H1 (cell line): ENCODE results near the gene FGF11. TPM values are rescaled to one million over a fixed set of nuclear protein-coding genes. Genes with fewer than 3 reads are reported as not detected.

Experiments used
- CTCF ChIA-PET: fragments of 300-600 bp; sonication (Branson Sonifier 250); formaldehyde crosslinking; loops from one replicate; lab custom pipeline; 2021; ENCODE audit not compliant: partially characterized antibody; lab: Charles Lee
- POLR2A ChIA-PET: fragments of 300-600 bp; sonication (Branson Sonifier 250); formaldehyde crosslinking; loops from one replicate; lab custom pipeline; 2021; ENCODE audit warnings: inconsistent platforms; ENCODE audit not compliant: partially characterized antibody; lab: Charles Lee
- DNase-seq, 2 experiments: peaks; one replicate each; pipeline versions ENCODE4 v3.0.0 to v3.0.0-alpha.2; 2010 to 2022; ENCODE audit warnings: low spot score in 2 of 2, low read depth in 1 of 2, mixed read lengths in 1 of 2
- FAIRE-seq: peaks from 2 replicates; lab custom pipeline; 2011; peaks lifted over from hg19 to GRCh38; lab: Jason Lieb, UNC
- H2AFZ ChIP-seq: 2 replicates; pipeline ENCODE4 v1.8.1; 2012; ENCODE audit warnings: low read length, inconsistent platforms
- H2AK5ac ChIP-seq: 2 replicates; pipeline ENCODE4 v1.6.1; 2013; ENCODE audit warnings: low read depth, low read length
- H2BK120ac ChIP-seq: replicated peaks from 2 replicates; pipeline ENCODE3; 2013; ENCODE audit warnings: low read depth, low read length, inconsistent platforms
- H2BK12ac ChIP-seq: 2 replicates; pipeline ENCODE4 v1.6.1; 2013; ENCODE audit warnings: low read depth, low read length
- H2BK15ac ChIP-seq: 2 replicates; pipeline ENCODE4 v1.6.1; 2013; ENCODE audit warnings: low read length
- H2BK20ac ChIP-seq: 2 replicates; pipeline ENCODE4 v1.6.1; 2013; ENCODE audit warnings: low read length
- H2BK5ac ChIP-seq: 2 replicates; pipeline ENCODE4 v1.6.1; 2013; ENCODE audit warnings: low read depth, low read length
- H3K14ac ChIP-seq: 2 replicates; pipeline ENCODE4 v1.6.1; 2013; ENCODE audit warnings: inconsistent platforms; ENCODE audit not compliant: insufficient read length
- H3K18ac ChIP-seq: 2 replicates; pipeline ENCODE4 v1.6.1; 2013; ENCODE audit warnings: low read length; ENCODE audit errors: extremely low read depth
- H3K23ac ChIP-seq: 2 replicates; pipeline ENCODE4 v1.6.1; 2013; ENCODE audit warnings: inconsistent platforms; ENCODE audit not compliant: insufficient read length
- H3K23me2 ChIP-seq: 2 replicates; pipeline ENCODE4 v1.6.1; 2013; ENCODE audit warnings: low read depth, low read length
- H3K27ac ChIP-seq: 2 replicates; pipeline ENCODE4 v1.6.1; 2011; ENCODE audit warnings: low read depth, low read length, inconsistent platforms
- H3K27me3 ChIP-seq, 4 experiments: replicated peaks in 1 of 4; 1 replicate in 1 of 4; 2 replicates in 3 of 4; pipeline versions ENCODE4 v1.6.1 to v1.8.1; 2011 to 2013; ENCODE audit warnings: low read length in 3 of 4, mild to moderate bottlenecking in 3 of 4, inconsistent platforms in 2 of 4, mixed read lengths in 2 of 4, moderate library complexity in 1 of 4; ENCODE audit not compliant: control insufficient read depth in 3 of 4, insufficient read depth in 3 of 4; ENCODE audit errors: extremely low read depth in 1 of 4
- H3K36me3 ChIP-seq, 4 experiments: 2 replicates each; pipeline versions ENCODE4 v1.6.1 to v1.8.1; 2011 to 2013; ENCODE audit warnings: mild to moderate bottlenecking in 4 of 4, low read length in 3 of 4, moderate library complexity in 2 of 4, control low read depth in 1 of 4, inconsistent platforms in 1 of 4; ENCODE audit not compliant: insufficient read depth in 4 of 4, control insufficient read depth in 2 of 4
- H3K4ac ChIP-seq: replicated peaks from 2 replicates; pipeline ENCODE3; 2013; ENCODE audit warnings: low read length, low read depth, mixed read lengths, inconsistent platforms; ENCODE audit not compliant: insufficient read length
- H3K4me1 ChIP-seq, 4 experiments: replicated peaks in 1 of 4; 1 replicate in 1 of 4; 2 replicates in 3 of 4; pipeline versions ENCODE4 v1.6.1 to v1.8.1; 2011 to 2013; ENCODE audit warnings: low read length in 3 of 4, inconsistent platforms in 2 of 4, mixed read lengths in 1 of 4; ENCODE audit not compliant: insufficient read depth in 4 of 4, control insufficient read depth in 3 of 4
- H3K4me2 ChIP-seq, 2 experiments: 2 replicates each; pipeline versions ENCODE4 v1.6.1 to v1.8.1; 2011 to 2013; ENCODE audit warnings: low read depth in 2 of 2, low read length in 2 of 2, control low read depth in 1 of 2, inconsistent platforms in 1 of 2, mild to moderate bottlenecking in 1 of 2; ENCODE audit not compliant: insufficient read depth in 1 of 2
- H3K4me3 ChIP-seq, 4 experiments: fragments of 200-600, 300-600 bp in 1 of 4; sonication (generic), shearing (Covaris generic), sonication (Bioruptor Twin) in 1 of 4; 2 replicates each; pipeline versions ENCODE4 v1.5.1 to v1.8.1; 2011 to 2016; ENCODE audit warnings: low read length in 4 of 4, low read depth in 3 of 4, control low read depth in 2 of 4, inconsistent platforms in 2 of 4, mild to moderate bottlenecking in 2 of 4, mixed read lengths in 1 of 4, moderate library complexity in 1 of 4; ENCODE audit not compliant: insufficient read depth in 2 of 4; ENCODE audit errors: extremely low read depth in 1 of 4
- H3K56ac ChIP-seq: replicated peaks from 2 replicates; pipeline ENCODE3; 2013; ENCODE audit warnings: low read depth, mild to moderate bottlenecking, mixed read lengths, low read length, inconsistent platforms; ENCODE audit not compliant: insufficient read length
- H3K79me1 ChIP-seq: 2 replicates; pipeline ENCODE4 v1.6.1; 2013; ENCODE audit warnings: low read depth, low read length, control low read depth
- H3K79me2 ChIP-seq, 2 experiments: 2 replicates each; pipeline versions ENCODE4 v1.6.1 to v1.8.1; 2012 to 2013; ENCODE audit warnings: low read length in 2 of 2, mild to moderate bottlenecking in 2 of 2, inconsistent platforms in 1 of 2; ENCODE audit not compliant: insufficient read depth in 2 of 2, control insufficient read depth in 1 of 2
- H3K9ac ChIP-seq, 4 experiments: replicated peaks in 1 of 4; 1 replicate in 1 of 4; 2 replicates in 3 of 4; pipeline versions ENCODE4 v1.6.1 to v1.8.1; 2011 to 2013; ENCODE audit warnings: low read depth in 3 of 4, low read length in 3 of 4, control low read depth in 2 of 4, mild to moderate bottlenecking in 2 of 4, moderate library complexity in 2 of 4, inconsistent platforms in 1 of 4; ENCODE audit errors: extremely low read depth in 1 of 4
- H3K9me3 ChIP-seq, 2 experiments: 2 replicates each; pipeline versions ENCODE4 v1.6.1 to v1.8.1; 2012 to 2013; ENCODE audit warnings: mild to moderate bottlenecking in 2 of 2, moderate library complexity in 2 of 2, control low read depth in 1 of 2, inconsistent platforms in 1 of 2, low read depth in 1 of 2, low read length in 1 of 2, mixed read lengths in 1 of 2; ENCODE audit not compliant: insufficient read depth in 2 of 2
- H4K20me1 ChIP-seq, 2 experiments: replicated peaks in 1 of 2; 2 replicates each; pipeline versions ENCODE3 to v1.8.1; 2011 to 2013; ENCODE audit warnings: inconsistent platforms in 2 of 2, low read length in 2 of 2, mild to moderate bottlenecking in 1 of 2; ENCODE audit not compliant: insufficient read depth in 2 of 2, control insufficient read depth in 1 of 2
- H4K5ac ChIP-seq: 2 replicates; pipeline ENCODE4 v1.6.1; 2013; ENCODE audit warnings: low read length, low read depth, mixed read lengths, inconsistent platforms; ENCODE audit not compliant: insufficient read length
- H4K8ac ChIP-seq: 2 replicates; pipeline ENCODE4 v1.8.0; 2013; ENCODE audit warnings: mild to moderate bottlenecking, moderate library complexity, low read length, inconsistent platforms; ENCODE audit not compliant: insufficient read depth; ENCODE audit errors: extremely low read depth
- H4K91ac ChIP-seq: replicated peaks from 2 replicates; pipeline ENCODE3; 2013; ENCODE audit warnings: low read length, mixed read lengths, inconsistent platforms; ENCODE audit not compliant: insufficient read length
- BRCA1 ChIP-seq: IDR thresholded peaks from 2 replicates; pipeline ENCODE4 v1.6.1; 2012; ENCODE audit warnings: low read depth, low read length, improper control_type of control experiment
- POLR2AphosphoS5 ChIP-seq: IDR thresholded peaks from 2 replicates; pipeline ENCODE4 v1.6.1; 2011; ENCODE audit warnings: low read depth, low read length
- WGBS, 2 experiments: shearing (Covaris generic) in 1 of 2; methylation state at CpG; one replicate each; pipeline versions ENCODE4 v1.1.6 to v1.1.7; 2013 to 2015; ENCODE audit warnings: low lambda C conversion rate in 2 of 2, mixed read lengths in 2 of 2, inconsistent platforms in 1 of 2, low coverage in 1 of 2, missing lambda C conversion rate in 1 of 2; ENCODE audit not compliant: insufficient replicate concordance in 2 of 2, insufficient coverage in 1 of 2, insufficient read length in 1 of 2; ENCODE audit errors: extremely low coverage in 1 of 2, missing lambda C conversion rate in 1 of 2; 5-methylcytosine and 5-hydroxymethylcytosine counted together
- polyA plus RNA-seq, 7 experiments: library from polyadenylated mRNA; depleted of rRNA in 3 of 7; stranded (reverse) in 5 of 7; unstranded in 2 of 7; fragments of >200 nt in 5 of 7; fragments of 200-250 nt in 2 of 7; gene quantifications; 1 replicate in 5 of 7; 2 replicates in 1 of 7; 4 replicates in 1 of 7; pipeline versions ENCODE4 v1.2.1 to v1.2.3, GENCODE V29; 2011 to 2013; ENCODE audit warnings: missing spikeins in 2 of 7, mixed read lengths in 2 of 7
- total RNA-seq: library from RNA; stranded (reverse); fragmentation: NEBNext Ultra II Directional; extraction: Animal tissue kit (Norgen Biotek cat#: 25700); gene quantifications from 2 replicates; pipeline ENCODE4 v1.2.1, GENCODE V29; 2021

FGF11 gene
- total and polyA plus RNA-seq, 2 of the 8 experiments (the other 6 are each of a cell fraction or from before 2014, with no cell fraction given) = 11.8 to 26.1 TPM

- Histone ChIP-seq H3K27ac (no peak overlapping the region), H3K36me3 (0 out of 8 replicates have a peak, but pooled peaks cover 0 to 6% (median 0%) of the 10 kb centered on the region in 4 experiments), H3K9me3 (no peaks in the 10 kb centered on the region), H3K79me1 (peaks cover 11% of the 10 kb centered on the region), H3K23ac (no peak overlapping the region), H3K4ac (no peak overlapping the region), H2AK5ac (no peak overlapping the region), H3K4me1 (peaks cover 0 to 14% (median 7%) of the 10 kb centered on the region in 4 experiments; a peak in 6 of 7 replicates), H4K91ac (no peak overlapping the region), H2BK120ac (no peak overlapping the region), H3K9ac (no peak overlapping the region), H4K8ac (no peak overlapping the region), H3K18ac (no peak overlapping the region), H2BK20ac (no peak overlapping the region), H3K79me2 (peaks cover 43 to 63% of the 10 kb centered on the region in 2 experiments), H2AFZ (no peak overlapping the region), H2BK15ac (no peak overlapping the region), H2BK5ac (no peak overlapping the region), H4K5ac (no peak overlapping the region), H3K23me2 (peaks cover 13% of the 10 kb centered on the region; the same call in 1 of the 2 replicates), H3K56ac (no peak overlapping the region), H4K20me1 (peaks cover 13 to 25% of the 10 kb centered on the region in 2 experiments), H2BK12ac (no peak overlapping the region), H3K14ac (no peak overlapping the region), H3K27me3 (no peaks in the 10 kb centered on the region), H3K4me2 (peak overlapping the region; percentile 53 to 96), H3K4me3 (peak overlapping the region; percentile 10 to 85 (median 48); a peak in 5 of 8 replicates)
- 87% methylated on average over 3 of the region's 3 CpGs; no CpG with 5 or more reads in 1 of the 2 experiments for WGBS, 2 experiments
- ChIA-PET POLR2A (interaction anchor here (0.7 to 14.3 kb wide), 24 partner anchors 10 to 576 kb away, joined by 3 to 339 read pairs (median 8); partner anchors contain the start of genes CHRNB1, FGF11, NEURL4 and TMEM102), CTCF (interaction anchor here (0.8 to 2.9 kb wide), 7 partner anchors 17 to 103 kb away, joined by 3 to 11 read pairs (median 6); no protein-coding TSS in a partner anchor)
- DNase-seq (no peak), FAIRE-seq (no peak)
- TF ChIP-seq BRCA1 (no peak), POLR2AphosphoS5 (peak; percentile 22; the same call in 1 of the 2 replicates)
Measured at GRCh38 chr17:7486181-7486580, 46.9 kb downstream of the FGF11 start.
